SU-DHL-6 (cell line): ENCODE measurements around the gene SLC12A7.

Experiments
- H2AFZ ChIP-seq: fragments of 200-600 bp; sonication (generic); 2 replicates; pipeline ENCODE4 v1.6.1; 2014; ENCODE audit warnings: low read depth, mild to moderate bottlenecking, moderate library complexity, mixed read lengths, antibody characterized with exemption, low read length; ENCODE audit not compliant: severe bottlenecking
- H3F3A ChIP-seq: fragments of 200-600 bp; shearing (Covaris generic); 2 replicates; pipeline ENCODE4 v1.6.0; 2016; ENCODE audit warnings: antibody characterized with exemption, mild to moderate bottlenecking; ENCODE audit not compliant: insufficient read depth
- H3K27ac ChIP-seq: fragments of 200-600 bp; sonication (generic); 2 replicates; pipeline ENCODE4 v1.5.1; 2016; ENCODE audit warnings: low read depth, mild to moderate bottlenecking, low read length, moderate library complexity, mixed read lengths
- H3K27me3 ChIP-seq: fragments of 200-600 bp; sonication (generic), shearing (Covaris generic); 2 replicates; pipeline ENCODE4 v1.6.0; 2014; ENCODE audit warnings: mild to moderate bottlenecking, low read length
- H3K36me3 ChIP-seq: fragments of 200-600 bp; sonication (generic); 2 replicates; pipeline ENCODE4 v1.6.1; 2014; ENCODE audit warnings: mild to moderate bottlenecking, low read length, mixed read lengths
- H3K4me2 ChIP-seq: fragments of 300-600, 200-600 bp; shearing (Covaris generic), sonication (generic); 2 replicates; pipeline ENCODE4 v1.6.0; 2014; ENCODE audit warnings: low read length, low read depth, mild to moderate bottlenecking; ENCODE audit not compliant: poor library complexity, severe bottlenecking
- H3K4me3 ChIP-seq: fragments of 200-600 bp; sonication (generic); 2 replicates; pipeline ENCODE4 v1.5.1; 2014; ENCODE audit warnings: antibody characterized with exemption, low read length, mild to moderate bottlenecking, mixed read lengths; ENCODE audit not compliant: insufficient read depth, poor library complexity, severe bottlenecking
- H3K79me2 ChIP-seq: fragments of 200-600 bp; sonication (generic); 2 replicates; pipeline ENCODE4 v1.6.1; 2014; ENCODE audit warnings: mild to moderate bottlenecking, low read length, moderate library complexity; ENCODE audit not compliant: insufficient read depth
- H3K9ac ChIP-seq: fragments of 200-600 bp; sonication (generic); 2 replicates; pipeline ENCODE4 v1.7.0; 2014; ENCODE audit warnings: mild to moderate bottlenecking, low read length
- H3K9me2 ChIP-seq: fragments of 200-600 bp; sonication (generic); replicated peaks from 2 replicates; pipeline ENCODE4 v1.6.1; 2014; ENCODE audit warnings: low read length; ENCODE audit not compliant: insufficient read depth
- H3K9me3 ChIP-seq: fragments of 200-600 bp; sonication (generic); 2 replicates; pipeline ENCODE4 v1.6.1; 2014; ENCODE audit warnings: low read length, mixed read lengths; ENCODE audit not compliant: insufficient read depth
- H4K20me1 ChIP-seq: fragments of 200-600 bp; sonication (generic); 2 replicates; pipeline ENCODE4 v1.6.1; 2014; ENCODE audit warnings: low read depth, mild to moderate bottlenecking, antibody characterized with exemption, low read length, moderate library complexity, mixed read lengths
- CTCF ChIP-seq: fragments of 200-600 bp; sonication (generic); IDR thresholded peaks from one replicate; pipeline ENCODE4 v1.5.1; 2017; ENCODE audit warnings: antibody characterized with exemption, mild to moderate bottlenecking, low read length, moderate library complexity; ENCODE audit not compliant: insufficient read depth, poor library complexity, severe bottlenecking
- EZH2phosphoT487 ChIP-seq: fragments of 200-600 bp; sonication (generic), shearing (Covaris generic); conservative IDR thresholded peaks from 2 replicates; pipeline ENCODE4 v1.6.1; 2018; ENCODE audit warnings: mild to moderate bottlenecking, antibody characterized with exemption, low read length, moderate library complexity, mixed read lengths

SLC12A7 gene

GRCh38 chr5:1050423-1051365 lies 61.2 kb downstream of the SLC12A7 start:
- no peaks in the 10 kb centered on the region for H3K79me2 ChIP-seq
- H3K9me2 ChIP-seq = no peaks in the 10 kb centered on the region
- no peak overlapping the region for H3K4me2 ChIP-seq
- H3K36me3 ChIP-seq = no peaks in the 10 kb centered on the region
- no peaks in the 10 kb centered on the region for H3F3A ChIP-seq
- H3K9ac ChIP-seq = no peak overlapping the region
- no peaks in the 10 kb centered on the region for H3K9me3 ChIP-seq
- H3K4me3 ChIP-seq = no peak overlapping the region
- no peaks in the 10 kb centered on the region for H3K27me3 ChIP-seq
- H2AFZ ChIP-seq = no peak overlapping the region
- H3K27ac ChIP-seq = no peak overlapping the region
- H4K20me1 ChIP-seq = no peaks in the 10 kb centered on the region
- TF ChIP-seq CTCF = no peak
- TF ChIP-seq EZH2phosphoT487 = no peak

- Histone ChIP-seq H3K27ac (no peak overlapping the region), H3K4me2 (no peak overlapping the region), H3F3A (no peaks in the 10 kb centered on the region), H3K9me2 (no peaks in the 10 kb centered on the region), H3K36me3 (no peaks in the 10 kb centered on the region), H3K9me3 (no peaks in the 10 kb centered on the region), H4K20me1 (no peaks in the 10 kb centered on the region), H3K27me3 (no peaks in the 10 kb centered on the region), H3K79me2 (no peaks in the 10 kb centered on the region), H3K4me3 (no peak overlapping the region), H3K9ac (no peak overlapping the region), H2AFZ (no peak overlapping the region)
- TF ChIP-seq CTCF (no peak), EZH2phosphoT487 (no peak)
Measured at GRCh38 chr5:1048861-1049838, 62.7 kb downstream of the SLC12A7 start.

- H3K9me3 ChIP-seq = no peaks in the 10 kb centered on the region
- H4K20me1 ChIP-seq = no peaks in the 10 kb centered on the region
- no peaks in the 10 kb centered on the region for H3K27me3 ChIP-seq
- no peaks in the 10 kb centered on the region for H3K79me2 ChIP-seq
- H2AFZ ChIP-seq = no peak overlapping the region
- H3K9ac ChIP-seq = no peak overlapping the region
- H3F3A ChIP-seq = no peaks in the 10 kb centered on the region
- H3K9me2 ChIP-seq = no peaks in the 10 kb centered on the region
- H3K4me3 ChIP-seq = no peak overlapping the region
- TF ChIP-seq CTCF (no peak), EZH2phosphoT487 (no peak)
- no peaks in the 10 kb centered on the region for H3K36me3 ChIP-seq
- H3K4me2 ChIP-seq = no peak overlapping the region
- no peak overlapping the region for H3K27ac ChIP-seq
Measured at GRCh38 chr5:1048162-1048721, 63.6 kb downstream of the SLC12A7 start.
